Ishikawa (cell line): ENCODE measurements around the gene HSPA1L.

Source experiments
- CEBPB ChIP-seq: IDR thresholded peaks from 2 replicates; pipeline ENCODE4 v1.6.1; 2012
- CREB1 ChIP-seq: IDR thresholded peaks from 2 replicates; pipeline ENCODE4 v1.6.1; 2012; ENCODE audit warnings: low read depth
- EGR1 ChIP-seq: IDR thresholded peaks from 2 replicates; pipeline ENCODE4 v1.6.1; 2012
- EP300 ChIP-seq: IDR thresholded peaks from 2 replicates; pipeline ENCODE4 v1.6.1; 2012; ENCODE audit warnings: borderline replicate concordance
- FOXM1 ChIP-seq: IDR thresholded peaks from 2 replicates; pipeline ENCODE4 v1.6.1; 2012; ENCODE audit warnings: low read depth, borderline replicate concordance
- NFIC ChIP-seq: IDR thresholded peaks from 2 replicates; pipeline ENCODE4 v1.6.1; 2012
- RAD21 ChIP-seq: IDR thresholded peaks from 2 replicates; pipeline ENCODE4 v1.6.1; 2012; ENCODE audit warnings: low read depth
- TAF1 ChIP-seq: IDR thresholded peaks from 2 replicates; pipeline ENCODE4 v1.6.1; 2012; ENCODE audit warnings: low read depth, mild to moderate bottlenecking
- TCF12 ChIP-seq: IDR thresholded peaks from 2 replicates; pipeline ENCODE4 v1.6.1; 2012; ENCODE audit warnings: low read depth
- TEAD4 ChIP-seq: IDR thresholded peaks from 2 replicates; pipeline ENCODE4 v1.6.1; 2012
- YY1 ChIP-seq: IDR thresholded peaks from 2 replicates; pipeline ENCODE4 v1.6.1; 2012; ENCODE audit warnings: low read depth
- ZBTB7A ChIP-seq: IDR thresholded peaks from 2 replicates; pipeline ENCODE4 v1.6.1; 2012; ENCODE audit warnings: low read depth
- TF ChIP-seq, protein P1 (sequence below): IDR thresholded peaks from 2 replicates; pipeline ENCODE4 v1.6.1; 2012
- TF ChIP-seq, protein P2 (sequence below): IDR thresholded peaks from 2 replicates; pipeline ENCODE4 v1.6.1; 2012; ENCODE audit warnings: low read depth, mild to moderate bottlenecking
- TF ChIP-seq, protein P3 (sequence below): IDR thresholded peaks from 2 replicates; pipeline ENCODE4 v1.6.1; 2012

HSPA1L gene

GRCh38 chr6:31860349-31860748 lies 45.3 kb upstream of the HSPA1L start:
- TF ChIP-seq, protein P1, sequence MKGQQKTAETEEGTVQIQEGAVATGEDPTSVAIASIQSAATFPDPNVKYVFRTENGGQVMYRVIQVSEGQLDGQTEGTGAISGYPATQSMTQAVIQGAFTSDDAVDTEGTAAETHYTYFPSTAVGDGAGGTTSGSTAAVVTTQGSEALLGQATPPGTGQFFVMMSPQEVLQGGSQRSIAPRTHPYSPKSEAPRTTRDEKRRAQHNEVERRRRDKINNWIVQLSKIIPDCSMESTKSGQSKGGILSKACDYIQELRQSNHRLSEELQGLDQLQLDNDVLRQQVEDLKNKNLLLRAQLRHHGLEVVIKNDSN: no peak
- TF ChIP-seq CREB1 (no peak), EP300 (no peak)

GRCh38 chr6:31859923-31860322 lies 44.8 kb upstream of the HSPA1L start:
- TF ChIP-seq ZBTB7A (no peak), EGR1 (no peak), FOXM1 (no peak), TAF1 (no peak), RAD21 (no peak), TCF12 (no peak), NFIC (no peak), CEBPB (no peak), CREB1 (no peak), EP300 (no peak), YY1 (no peak)
- TF ChIP-seq, protein P2, sequence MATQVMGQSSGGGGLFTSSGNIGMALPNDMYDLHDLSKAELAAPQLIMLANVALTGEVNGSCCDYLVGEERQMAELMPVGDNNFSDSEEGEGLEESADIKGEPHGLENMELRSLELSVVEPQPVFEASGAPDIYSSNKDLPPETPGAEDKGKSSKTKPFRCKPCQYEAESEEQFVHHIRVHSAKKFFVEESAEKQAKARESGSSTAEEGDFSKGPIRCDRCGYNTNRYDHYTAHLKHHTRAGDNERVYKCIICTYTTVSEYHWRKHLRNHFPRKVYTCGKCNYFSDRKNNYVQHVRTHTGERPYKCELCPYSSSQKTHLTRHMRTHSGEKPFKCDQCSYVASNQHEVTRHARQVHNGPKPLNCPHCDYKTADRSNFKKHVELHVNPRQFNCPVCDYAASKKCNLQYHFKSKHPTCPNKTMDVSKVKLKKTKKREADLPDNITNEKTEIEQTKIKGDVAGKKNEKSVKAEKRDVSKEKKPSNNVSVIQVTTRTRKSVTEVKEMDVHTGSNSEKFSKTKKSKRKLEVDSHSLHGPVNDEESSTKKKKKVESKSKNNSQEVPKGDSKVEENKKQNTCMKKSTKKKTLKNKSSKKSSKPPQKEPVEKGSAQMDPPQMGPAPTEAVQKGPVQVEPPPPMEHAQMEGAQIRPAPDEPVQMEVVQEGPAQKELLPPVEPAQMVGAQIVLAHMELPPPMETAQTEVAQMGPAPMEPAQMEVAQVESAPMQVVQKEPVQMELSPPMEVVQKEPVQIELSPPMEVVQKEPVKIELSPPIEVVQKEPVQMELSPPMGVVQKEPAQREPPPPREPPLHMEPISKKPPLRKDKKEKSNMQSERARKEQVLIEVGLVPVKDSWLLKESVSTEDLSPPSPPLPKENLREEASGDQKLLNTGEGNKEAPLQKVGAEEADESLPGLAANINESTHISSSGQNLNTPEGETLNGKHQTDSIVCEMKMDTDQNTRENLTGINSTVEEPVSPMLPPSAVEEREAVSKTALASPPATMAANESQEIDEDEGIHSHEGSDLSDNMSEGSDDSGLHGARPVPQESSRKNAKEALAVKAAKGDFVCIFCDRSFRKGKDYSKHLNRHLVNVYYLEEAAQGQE: no peak
- TF ChIP-seq, protein P1: no peak
- TF ChIP-seq, protein P3, sequence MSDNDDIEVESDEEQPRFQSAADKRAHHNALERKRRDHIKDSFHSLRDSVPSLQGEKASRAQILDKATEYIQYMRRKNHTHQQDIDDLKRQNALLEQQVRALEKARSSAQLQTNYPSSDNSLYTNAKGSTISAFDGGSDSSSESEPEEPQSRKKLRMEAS: no peak

DNA sequence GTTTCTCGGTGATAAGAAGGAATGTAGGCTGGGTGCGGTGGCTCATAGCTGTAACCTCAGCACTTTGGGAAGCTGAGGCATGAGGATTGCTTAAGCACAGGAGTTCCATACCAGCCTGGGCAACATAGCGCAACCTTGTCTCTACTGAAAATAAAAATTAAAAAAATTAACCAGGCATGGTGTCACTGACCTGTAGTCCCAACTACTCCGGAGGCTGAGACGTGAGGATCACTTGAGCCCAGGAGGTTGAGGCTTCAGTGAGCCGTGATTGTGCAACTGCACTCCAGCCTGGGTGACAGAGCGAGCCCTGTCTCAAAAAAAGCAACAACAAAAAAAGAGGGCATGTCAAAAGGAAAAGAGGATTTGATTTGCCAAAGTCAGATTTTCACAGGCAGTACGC lies 43.6 kb upstream of the HSPA1L start:
- TF ChIP-seq RAD21 (no peak), CEBPB (no peak), NFIC (no peak), TEAD4 (no peak), ZBTB7A (no peak), TAF1 (no peak), FOXM1 (no peak), EGR1 (no peak), CREB1 (no peak), EP300 (no peak), YY1 (no peak), TCF12 (no peak)
- TF ChIP-seq, protein P1: no peak
- TF ChIP-seq, protein P3: no peak
- TF ChIP-seq, protein P2: no peak

GRCh38 chr6:31851485-31851832 lies 36.4 kb upstream of the HSPA1L start:
- TF ChIP-seq RAD21: no peak
- TF ChIP-seq EP300: no peak
- TF ChIP-seq TCF12: no peak
- no peak for TF ChIP-seq EGR1
- TF ChIP-seq YY1: no peak
- no peak for TF ChIP-seq TEAD4
- TF ChIP-seq ZBTB7A: no peak
- no peak for TF ChIP-seq CREB1
- no peak for TF ChIP-seq CEBPB
- no peak for TF ChIP-seq FOXM1
- TF ChIP-seq, protein P2: no peak
- TF ChIP-seq, protein P1: no peak
- no peak for TF ChIP-seq TAF1
- TF ChIP-seq, protein P3: no peak
- no peak for TF ChIP-seq NFIC
